Activated CD8-positive, alpha-beta memory T cell treated with anti-CD3 and anti-CD28 coated beads, Interleukin-2, amount 50 U/mL, for 1 hour (primary cell): ENCODE measurements around the gene FSIP1.

Source experiments
- DNase-seq: peaks from one replicate; pipeline ENCODE4 v3.0.0-alpha.2; 2020; ENCODE audit errors: extremely low read depth

FSIP1 gene

GRCh38 chr15:39618063-39618823, 164.4 kb downstream of the FSIP1 start:
- DNase-seq: no peak

- no peak for DNase-seq
These were observed 165.7 kb downstream of the FSIP1 start for GRCh38 chr15:39616731-39617455.

- DNase-seq: no peak
These were observed 168.8 kb downstream of the FSIP1 start for GRCh38 chr15:39613861-39614260.

- no peak for DNase-seq
These were observed 169.4 kb downstream of the FSIP1 start for GRCh38 chr15:39613271-39613670.

GRCh38 chr15:39610665-39611064, 172.0 kb downstream of the FSIP1 start:
- no peak for DNase-seq

- DNase-seq: no peak
These were observed 173.3 kb downstream of the FSIP1 start for GRCh38 chr15:39609166-39609916.

GRCh38 chr15:39608185-39609139, 174.2 kb downstream of the FSIP1 start:
- no peak for DNase-seq

- DNase-seq: no peak
These were observed 177.5 kb downstream of the FSIP1 start for GRCh38 chr15:39605146-39605545.

- no peak for DNase-seq
These were observed 180.5 kb downstream of the FSIP1 start for GRCh38 chr15:39602143-39602542.

GRCh38 chr15:39599871-39600270, 182.8 kb downstream of the FSIP1 start:
- DNase-seq: no peak

- no peak for DNase-seq
These were observed 183.4 kb downstream of the FSIP1 start for GRCh38 chr15:39598958-39599845.

GRCh38 chr15:39598186-39598850, 184.3 kb downstream of the FSIP1 start:
- no peak for DNase-seq

- DNase-seq: no peak
These were observed 184.9 kb downstream of the FSIP1 start for GRCh38 chr15:39597751-39598185.

- no peak for DNase-seq
These were observed 185.3 kb downstream of the FSIP1 start for GRCh38 chr15:39597336-39597735.

- DNase-seq: no peak
These were observed 186.1 kb downstream of the FSIP1 start for GRCh38 chr15:39596358-39597051.

- DNase-seq: no peak
These were observed 187.1 kb downstream of the FSIP1 start for GRCh38 chr15:39595338-39596221.

GRCh38 chr15:39594446-39595337, 187.9 kb downstream of the FSIP1 start:
- DNase-seq: no peak
